K562 (cell line): ENCODE measurements around the gene SIM2. TPM values are rescaled to one million over a fixed set of nuclear protein-coding genes. Genes with fewer than 3 reads are reported as not detected.

ENCODE experiments used
- ATAC-seq: fragments of 200-7000 bp; cut with Tn5 transposase; 3 replicates; pipeline ENCODE4 v1.9.1; 2020; ENCODE audit warnings: moderate library complexity
- BruUV-seq: library from RNA; stranded (reverse); fragments of 400-500 nt; replicated peaks from 2 replicates; lab custom pipeline; 2021; lab: Mats Ljungman, UMichigan
- CTCF ChIA-PET: fragments of 300-600 bp; formaldehyde crosslinking; extraction: SDS; loops from one replicate; lab custom pipeline; 2021; ENCODE audit warnings: low intra/inter-chr PET ratio; lab: Yijun Ruan, JAX
- POLR2A ChIA-PET: fragments of 300-600, 350-650 bp; sonication (Branson Sonifier 250); formaldehyde crosslinking; extraction: SDS; loops from one replicate; lab custom pipeline; 2021; ENCODE audit warnings: antibody characterized with exemption, inconsistent platforms; lab: Yijun Ruan, JAX
- DNase-seq, 4 experiments: peaks; one replicate each; pipeline versions ENCODE4 v3.0.0 to v3.0.0-alpha.2; 2011 to 2018; ENCODE audit warnings: low spot score in 3 of 4, mixed read lengths in 3 of 4; ENCODE audit errors: extremely low read depth in 1 of 4
- FAIRE-seq: peaks from 2 replicates; lab custom pipeline; 2011; peaks lifted over from hg19 to GRCh38; lab: Jason Lieb, UNC
- H2AFZ ChIP-seq: 2 replicates; pipeline ENCODE4 v1.6.0; 2011; ENCODE audit warnings: low read depth, low read length, control low read depth, inconsistent platforms
- H3K27ac ChIP-seq: fragments of 200-600 bp; 3 replicates; pipeline ENCODE4 v1.8.0; 2011; ENCODE audit warnings: low read depth, mild to moderate bottlenecking, control low read depth, inconsistent platforms, low read length, moderate library complexity, mixed read lengths; ENCODE audit errors: extremely low read depth
- H3K27me3 ChIP-seq, 2 experiments: fragments of 300-600 bp in 1 of 2; 2 replicates in 1 of 2; 3 replicates in 1 of 2; pipeline versions ENCODE4 v1.6.0 to v1.8.0; 2011; ENCODE audit warnings: inconsistent platforms in 2 of 2, low read length in 2 of 2, mild to moderate bottlenecking in 1 of 2, mixed read lengths in 1 of 2, moderate library complexity in 1 of 2; ENCODE audit not compliant: control insufficient read depth in 2 of 2, insufficient read depth in 2 of 2
- H3K36me3 ChIP-seq: fragments of 300-600 bp; 3 replicates; pipeline ENCODE4 v1.8.0; 2011; ENCODE audit warnings: mild to moderate bottlenecking, low read length, inconsistent platforms; ENCODE audit not compliant: control insufficient read depth, insufficient read depth
- H3K4me1 ChIP-seq, 2 experiments: fragments of 200-600 bp in 1 of 2; replicated peaks in 1 of 2; 2 replicates in 1 of 2; 3 replicates in 1 of 2; pipeline versions ENCODE4 v1.5.1 to v1.8.0; 2011; ENCODE audit warnings: inconsistent platforms in 2 of 2, low read length in 2 of 2, mild to moderate bottlenecking in 1 of 2, mixed read lengths in 1 of 2, moderate library complexity in 1 of 2; ENCODE audit not compliant: control insufficient read depth in 2 of 2, insufficient read depth in 2 of 2
- H3K4me2 ChIP-seq: 2 replicates; pipeline ENCODE4 v1.6.1; 2011; ENCODE audit warnings: low read length, control low read depth, inconsistent platforms, mixed read lengths; ENCODE audit not compliant: insufficient read depth
- H3K4me3 ChIP-seq: fragments of 200-600 bp; sonication (generic), shearing (Covaris generic); 2 replicates; pipeline ENCODE4 v1.5.1; 2016; ENCODE audit warnings: control low read depth, inconsistent platforms
- H3K79me2 ChIP-seq: fragments of 200-600 bp; 3 replicates; pipeline ENCODE4 v1.8.0; 2011; ENCODE audit warnings: low read length, inconsistent platforms; ENCODE audit not compliant: control insufficient read depth, insufficient read depth
- H3K9ac ChIP-seq, 2 experiments: 2 replicates each; pipeline versions ENCODE4 v1.6.0 to v1.6.1; 2011; ENCODE audit warnings: low read depth in 2 of 2, low read length in 2 of 2, control low read depth in 1 of 2, inconsistent platforms in 1 of 2, mild to moderate bottlenecking in 1 of 2, mixed read lengths in 1 of 2; ENCODE audit not compliant: insufficient read depth in 1 of 2
- H3K9me1 ChIP-seq: one replicate; pipeline ENCODE4 v1.6.0; 2011; ENCODE audit warnings: inconsistent platforms, mild to moderate bottlenecking, low read length, moderate library complexity; ENCODE audit not compliant: control insufficient read depth, insufficient read depth
- H3K9me3 ChIP-seq: replicated peaks from 2 replicates; pipeline ENCODE4 v1.5.1; 2011; ENCODE audit warnings: low read depth, low read length, inconsistent platforms; ENCODE audit not compliant: control insufficient read depth, insufficient read depth
- H4K20me1 ChIP-seq: replicated peaks from 2 replicates; pipeline ENCODE4 v1.6.1; 2011; ENCODE audit warnings: low read length, inconsistent platforms, mixed read lengths; ENCODE audit not compliant: control insufficient read depth, insufficient read depth
- WGBS: fragments of 100-300 bp; shearing (Covaris generic); methylation state at CpG from one replicate; pipeline ENCODE4 v1.1.6; 2016; ENCODE audit warnings: low coverage, mixed read lengths; ENCODE audit not compliant: insufficient coverage; ENCODE audit errors: missing lambda C conversion rate; 5-methylcytosine and 5-hydroxymethylcytosine counted together
- in situ Hi-C: fragments of 300-500 bp; cut with MboI; formaldehyde crosslinking; loops from 4 replicates; pipeline ENCODE4 v1.15.0; 2018; ENCODE audit warnings: inconsistent platforms, mixed read lengths
- intact Hi-C: fragments of 100-400 bp; cut with micrococcal nuclease; formaldehyde crosslinking; loops from 2 replicates; pipeline ENCODE4 v1.14.2; 2022
- polyA plus RNA-seq, 8 experiments: library from polyadenylated mRNA; depleted of rRNA in 4 of 8; stranded (reverse) in 5 of 8; unstranded in 3 of 8; fragments of >200 nt; fragmentation: Nextera tagmentation in 2 of 8; fragmentation: Illumina TruSeq in 1 of 8; extraction: Ambion mirVana in 2 of 8; extraction: Trizol in 1 of 8; gene quantifications; 2 replicates each; pipeline versions ENCODE4 v1.2.1 to v1.2.3, GENCODE V29; 2011 to 2014; ENCODE audit warnings: inconsistent platforms in 1 of 8, missing spikeins in 1 of 8
- total RNA-seq, 7 experiments: library from RNA; depleted of rRNA in 6 of 7; stranded (reverse); fragments of >200 nt in 6 of 7; fragmentation: Illumina TruSeq in 2 of 7; extraction: Trizol in 2 of 7; gene quantifications; 2 replicates each; pipeline versions ENCODE4 v1.2.1 to v1.2.3, GENCODE V29; 2011 to 2021; ENCODE audit warnings: low replicate concordance in 1 of 7
- TF ChIP-seq, protein P1 (sequence below): fragments of 450-650 bp; formaldehyde crosslinking; IDR thresholded peaks from 2 replicates; pipeline ENCODE4 v1.4.0; 2020; ENCODE audit warnings: mild to moderate bottlenecking, moderate library complexity
- TF ChIP-seq, protein P2 (sequence below): sonication (generic); formaldehyde crosslinking; IDR thresholded peaks from 2 replicates; pipeline ENCODE4 v1.8.0; 2022; ENCODE audit warnings: mild to moderate bottlenecking, missing genetic modification reagents, borderline replicate concordance

Gene SIM2
- total and polyA plus RNA-seq, 9 of the 15 experiments (the other 6 are each of a cell fraction or from before 2014, with no cell fraction given): 0.07 to 0.11 (median 0.08) TPM; not detected in 6

DNA sequence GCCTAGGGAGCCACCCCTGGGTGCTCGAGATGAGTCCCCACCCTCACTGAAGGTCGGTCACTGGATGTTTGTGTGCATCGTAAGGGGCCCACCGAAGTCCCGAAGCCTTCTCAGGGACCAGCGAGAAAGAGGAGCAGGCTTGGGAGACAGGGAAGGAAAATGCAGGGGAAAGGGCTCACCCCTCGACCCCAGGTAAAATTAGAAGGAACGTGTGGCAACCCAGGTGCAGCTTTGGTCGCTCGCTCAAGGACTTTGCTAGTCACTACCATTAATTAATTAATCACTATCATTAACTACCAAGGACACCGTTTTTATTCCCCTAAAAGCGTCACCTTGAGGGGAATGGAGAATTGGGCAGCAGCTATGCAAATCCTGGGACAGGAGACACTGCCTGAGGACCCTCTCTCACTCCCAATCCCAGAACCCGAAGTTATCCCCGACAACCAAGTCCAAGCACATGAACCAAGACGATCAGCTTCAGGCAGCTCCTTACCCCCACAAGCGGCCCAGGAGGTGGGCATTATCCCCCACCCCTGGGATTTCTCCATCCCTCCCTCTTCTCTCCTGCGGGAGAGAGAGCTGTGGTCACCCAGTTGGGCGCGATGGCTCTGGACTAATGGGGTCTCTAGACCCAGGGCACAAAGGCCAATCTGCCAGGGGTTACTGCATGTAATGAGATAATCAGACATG, 4.2 kb upstream of the SIM2 start:
- no peak overlapping the region for H3K4me2 ChIP-seq
- WGBS: 3% methylated on average over 19 of the region's 19 CpGs
- no peaks in the 10 kb centered on the region for H3K36me3 ChIP-seq
- DNase-seq: no peak
- no peaks in the 10 kb centered on the region for H3K9me3 ChIP-seq
- 0 out of 2 replicates have a peak, but pooled peaks cover 5% of the 10 kb centered on the region for H4K20me1 ChIP-seq
- H3K79me2 ChIP-seq: no peaks in the 10 kb centered on the region
- ChIA-PET POLR2A (no interaction called here), CTCF (no interaction called here)
- H3K9ac ChIP-seq: no peak overlapping the region
- FAIRE-seq: no peak
- intact Hi-C loops (no loop called here), in situ Hi-C loops (no loop called here)
- TF ChIP-seq, protein P1, sequence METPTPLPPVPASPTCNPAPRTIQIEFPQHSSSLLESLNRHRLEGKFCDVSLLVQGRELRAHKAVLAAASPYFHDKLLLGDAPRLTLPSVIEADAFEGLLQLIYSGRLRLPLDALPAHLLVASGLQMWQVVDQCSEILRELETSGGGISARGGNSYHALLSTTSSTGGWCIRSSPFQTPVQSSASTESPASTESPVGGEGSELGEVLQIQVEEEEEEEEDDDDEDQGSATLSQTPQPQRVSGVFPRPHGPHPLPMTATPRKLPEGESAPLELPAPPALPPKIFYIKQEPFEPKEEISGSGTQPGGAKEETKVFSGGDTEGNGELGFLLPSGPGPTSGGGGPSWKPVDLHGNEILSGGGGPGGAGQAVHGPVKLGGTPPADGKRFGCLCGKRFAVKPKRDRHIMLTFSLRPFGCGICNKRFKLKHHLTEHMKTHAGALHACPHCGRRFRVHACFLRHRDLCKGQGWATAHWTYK (CRISPR knock-in tag): no peak
- TF ChIP-seq, protein P2, sequence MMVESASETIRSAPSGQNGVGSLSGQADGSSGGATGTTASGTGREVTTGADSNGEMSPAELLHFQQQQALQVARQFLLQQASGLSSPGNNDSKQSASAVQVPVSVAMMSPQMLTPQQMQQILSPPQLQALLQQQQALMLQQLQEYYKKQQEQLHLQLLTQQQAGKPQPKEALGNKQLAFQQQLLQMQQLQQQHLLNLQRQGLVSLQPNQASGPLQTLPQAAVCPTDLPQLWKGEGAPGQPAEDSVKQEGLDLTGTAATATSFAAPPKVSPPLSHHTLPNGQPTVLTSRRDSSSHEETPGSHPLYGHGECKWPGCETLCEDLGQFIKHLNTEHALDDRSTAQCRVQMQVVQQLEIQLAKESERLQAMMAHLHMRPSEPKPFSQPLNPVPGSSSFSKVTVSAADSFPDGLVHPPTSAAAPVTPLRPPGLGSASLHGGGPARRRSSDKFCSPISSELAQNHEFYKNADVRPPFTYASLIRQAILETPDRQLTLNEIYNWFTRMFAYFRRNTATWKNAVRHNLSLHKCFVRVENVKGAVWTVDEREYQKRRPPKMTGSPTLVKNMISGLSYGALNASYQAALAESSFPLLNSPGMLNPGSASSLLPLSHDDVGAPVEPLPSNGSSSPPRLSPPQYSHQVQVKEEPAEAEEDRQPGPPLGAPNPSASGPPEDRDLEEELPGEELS: no peak
- ATAC-seq: no peak
- H2AFZ ChIP-seq: no peak overlapping the region
- BruUV-seq: no TSS peak
- H3K4me1 ChIP-seq: peaks cover 0 to 30% of the 10 kb centered on the region in 2 experiments; a peak in 2 of 5 replicates
- no peak overlapping the region for H3K27ac ChIP-seq
- H3K9me1 ChIP-seq: no peaks in the 10 kb centered on the region
- H3K27me3 ChIP-seq: peaks cover 66 to 86% of the 10 kb centered on the region in 2 experiments
- no peak overlapping the region for H3K4me3 ChIP-seq
